DOHH2 (cell line): ENCODE data around the gene ASMTL.

ENCODE experiments used
- H3F3A ChIP-seq: fragments of 200-600 bp; sonication (generic), shearing (Covaris generic); 2 replicates; pipeline ENCODE4 v1.6.0; 2016; ENCODE audit warnings: antibody characterized with exemption, mild to moderate bottlenecking; ENCODE audit not compliant: control insufficient read depth, insufficient read depth
- H3K27ac ChIP-seq: fragments of 200-600 bp; sonication (generic); 2 replicates; pipeline ENCODE4 v1.5.1; 2014; ENCODE audit warnings: low read depth, mild to moderate bottlenecking, low read length, moderate library complexity
- H3K27me3 ChIP-seq: fragments of 200-600 bp; sonication (generic); 2 replicates; pipeline ENCODE4 v1.6.1; 2014; ENCODE audit warnings: mild to moderate bottlenecking, low read length, mixed read lengths; ENCODE audit not compliant: control insufficient read depth
- H3K36me3 ChIP-seq: fragments of 200-600 bp; sonication (generic); 2 replicates; pipeline ENCODE4 v1.6.1; 2014; ENCODE audit warnings: mild to moderate bottlenecking, low read length, moderate library complexity, mixed read lengths; ENCODE audit not compliant: control insufficient read depth
- H3K4me1 ChIP-seq: fragments of 200-600 bp; sonication (generic); 2 replicates; pipeline ENCODE4 v1.6.1; 2014; ENCODE audit warnings: mild to moderate bottlenecking, low read length, mixed read lengths; ENCODE audit not compliant: control insufficient read depth
- H3K4me2 ChIP-seq: fragments of 200-600 bp; sonication (generic); 2 replicates; pipeline ENCODE4 v1.6.0; 2014; ENCODE audit warnings: mild to moderate bottlenecking, low read length, moderate library complexity
- H3K4me3 ChIP-seq: fragments of 200-600 bp; sonication (generic); 2 replicates; pipeline ENCODE4 v1.5.1; 2014; ENCODE audit warnings: mild to moderate bottlenecking, low read length, mixed read lengths
- H3K79me2 ChIP-seq: fragments of 200-600 bp; sonication (generic); 2 replicates; pipeline ENCODE4 v1.6.1; 2014; ENCODE audit warnings: mild to moderate bottlenecking, low read length, mixed read lengths; ENCODE audit not compliant: control insufficient read depth
- H3K9me2 ChIP-seq: fragments of 200-600 bp; sonication (generic); replicated peaks from 2 replicates; pipeline ENCODE4 v1.6.1; 2014; ENCODE audit warnings: mild to moderate bottlenecking, low read length, mixed read lengths; ENCODE audit not compliant: control insufficient read depth
- H3K9me3 ChIP-seq: fragments of 200-600 bp; sonication (generic); 2 replicates; pipeline ENCODE4 v1.6.1; 2014; ENCODE audit warnings: antibody characterized with exemption, low read length, mixed read lengths; ENCODE audit not compliant: control insufficient read depth, insufficient read depth
- H4K20me1 ChIP-seq: fragments of 200-600 bp; sonication (generic); 2 replicates; pipeline ENCODE4 v1.6.0; 2014; ENCODE audit warnings: low read depth, mild to moderate bottlenecking, antibody characterized with exemption, low read length, moderate library complexity; ENCODE audit not compliant: control insufficient read depth, insufficient read depth
- EZH2phosphoT487 ChIP-seq: fragments of 200-600 bp; sonication (generic); IDR thresholded peaks from 2 replicates; pipeline ENCODE4 v1.6.1; 2017; ENCODE audit warnings: borderline replicate concordance, mild to moderate bottlenecking, antibody characterized with exemption, low read length, moderate library complexity, mixed read lengths
- TF ChIP-seq, protein P1 (sequence below): fragments of 200-600 bp; sonication (generic); IDR thresholded peaks from one replicate; pipeline ENCODE4 v1.5.1; 2014; ENCODE audit warnings: antibody characterized with exemption, mild to moderate bottlenecking, low read depth, low read length; ENCODE audit not compliant: poor library complexity, severe bottlenecking

Gene ASMTL, protein sequence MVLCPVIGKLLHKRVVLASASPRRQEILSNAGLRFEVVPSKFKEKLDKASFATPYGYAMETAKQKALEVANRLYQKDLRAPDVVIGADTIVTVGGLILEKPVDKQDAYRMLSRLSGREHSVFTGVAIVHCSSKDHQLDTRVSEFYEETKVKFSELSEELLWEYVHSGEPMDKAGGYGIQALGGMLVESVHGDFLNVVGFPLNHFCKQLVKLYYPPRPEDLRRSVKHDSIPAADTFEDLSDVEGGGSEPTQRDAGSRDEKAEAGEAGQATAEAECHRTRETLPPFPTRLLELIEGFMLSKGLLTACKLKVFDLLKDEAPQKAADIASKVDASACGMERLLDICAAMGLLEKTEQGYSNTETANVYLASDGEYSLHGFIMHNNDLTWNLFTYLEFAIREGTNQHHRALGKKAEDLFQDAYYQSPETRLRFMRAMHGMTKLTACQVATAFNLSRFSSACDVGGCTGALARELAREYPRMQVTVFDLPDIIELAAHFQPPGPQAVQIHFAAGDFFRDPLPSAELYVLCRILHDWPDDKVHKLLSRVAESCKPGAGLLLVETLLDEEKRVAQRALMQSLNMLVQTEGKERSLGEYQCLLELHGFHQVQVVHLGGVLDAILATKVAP

DNA sequence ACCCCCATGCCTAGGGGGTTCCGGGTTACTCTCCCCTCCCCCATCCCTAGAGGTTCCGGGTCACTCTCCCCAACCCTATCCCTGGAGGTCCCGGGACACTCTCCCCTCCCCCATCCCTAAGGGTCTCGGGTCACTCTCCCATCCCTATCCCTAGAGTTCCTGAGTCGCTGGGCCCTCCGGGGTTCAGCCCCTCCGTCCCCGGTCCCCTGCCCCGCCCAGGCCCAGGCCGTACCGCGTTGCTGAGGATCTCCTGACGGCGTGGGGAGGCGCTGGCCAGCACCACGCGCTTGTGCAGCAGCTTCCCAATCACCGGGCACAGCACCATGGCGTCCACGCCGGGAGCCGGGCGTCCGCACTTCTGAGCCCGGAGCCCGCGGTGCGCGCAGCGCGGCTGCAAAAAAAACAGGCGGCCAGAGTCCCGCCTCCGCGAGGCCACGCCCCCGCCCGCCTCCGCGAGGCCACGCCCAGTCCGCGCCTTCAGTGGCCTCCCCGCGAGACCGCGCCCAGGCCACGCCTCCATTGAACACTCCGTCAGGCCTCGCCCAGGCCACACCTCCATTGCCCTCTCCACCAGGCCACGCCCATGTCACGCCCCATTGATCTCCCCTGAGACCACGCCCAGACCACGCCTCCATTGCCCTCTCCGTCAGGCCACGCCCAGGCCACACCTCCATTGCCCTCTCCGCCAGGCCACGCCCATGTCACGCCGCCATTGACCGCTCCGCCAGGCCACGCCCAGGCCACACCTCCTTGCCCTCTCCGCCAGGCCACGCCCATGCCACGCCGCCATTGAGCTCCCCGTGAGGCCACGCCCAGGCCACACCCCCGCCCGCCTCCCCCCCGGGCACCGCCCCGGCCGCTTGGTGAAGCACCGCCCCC is at the start of gene ASMTL:
Gene ASMTL, minus strand, starts transcription at position 394 of the 879 bp plus-strand sequence. Its CDS starts 69 bp downstream, at position 325.
- peaks cover 12% of the 10 kb centered on the region for H3F3A ChIP-seq
- H3K27ac ChIP-seq = peak within 1 kb of the TSS; percentile 68
- peaks cover 49% of the 10 kb centered on the region for H3K79me2 ChIP-seq
- no peak for TF ChIP-seq EZH2phosphoT487
- TF ChIP-seq, protein P1, sequence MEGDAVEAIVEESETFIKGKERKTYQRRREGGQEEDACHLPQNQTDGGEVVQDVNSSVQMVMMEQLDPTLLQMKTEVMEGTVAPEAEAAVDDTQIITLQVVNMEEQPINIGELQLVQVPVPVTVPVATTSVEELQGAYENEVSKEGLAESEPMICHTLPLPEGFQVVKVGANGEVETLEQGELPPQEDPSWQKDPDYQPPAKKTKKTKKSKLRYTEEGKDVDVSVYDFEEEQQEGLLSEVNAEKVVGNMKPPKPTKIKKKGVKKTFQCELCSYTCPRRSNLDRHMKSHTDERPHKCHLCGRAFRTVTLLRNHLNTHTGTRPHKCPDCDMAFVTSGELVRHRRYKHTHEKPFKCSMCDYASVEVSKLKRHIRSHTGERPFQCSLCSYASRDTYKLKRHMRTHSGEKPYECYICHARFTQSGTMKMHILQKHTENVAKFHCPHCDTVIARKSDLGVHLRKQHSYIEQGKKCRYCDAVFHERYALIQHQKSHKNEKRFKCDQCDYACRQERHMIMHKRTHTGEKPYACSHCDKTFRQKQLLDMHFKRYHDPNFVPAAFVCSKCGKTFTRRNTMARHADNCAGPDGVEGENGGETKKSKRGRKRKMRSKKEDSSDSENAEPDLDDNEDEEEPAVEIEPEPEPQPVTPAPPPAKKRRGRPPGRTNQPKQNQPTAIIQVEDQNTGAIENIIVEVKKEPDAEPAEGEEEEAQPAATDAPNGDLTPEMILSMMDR = no peak
- H3K4me3 ChIP-seq = peak within 1 kb of the TSS; percentile 94
- H4K20me1 ChIP-seq = no peaks in the 10 kb centered on the region
- H3K36me3 ChIP-seq = peaks cover 26% of the 10 kb centered on the region
- H3K4me1 ChIP-seq = peaks cover 55% of the 10 kb centered on the region
- peaks cover 17% of the 10 kb centered on the region; the same call in 1 of the 2 replicates for H3K9me3 ChIP-seq
- H3K27me3 ChIP-seq = no peaks in the 10 kb centered on the region
- peak within 1 kb of the TSS; percentile 80 for H3K4me2 ChIP-seq
- no peaks in the 10 kb centered on the region for H3K9me2 ChIP-seq

DNA sequence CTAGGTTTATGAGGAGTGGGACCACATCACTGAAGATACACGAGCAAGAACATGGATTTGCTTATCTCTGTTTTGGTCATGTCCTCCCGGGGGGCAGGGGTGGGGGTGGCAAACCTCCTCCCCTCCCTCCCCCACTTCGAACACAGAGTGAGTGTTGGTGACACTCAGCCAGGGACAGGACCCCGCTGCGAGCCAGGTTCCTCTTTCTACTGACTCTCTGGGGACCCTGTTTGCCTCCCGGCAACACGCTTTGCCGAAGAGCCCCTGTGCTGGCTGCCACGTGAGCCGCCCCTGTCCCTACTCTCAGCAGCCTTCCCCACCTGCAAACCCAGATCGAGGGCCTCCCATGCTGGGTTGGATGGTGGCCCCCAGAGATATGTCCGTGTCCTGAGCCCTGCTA is 49.5 kb upstream of the ASMTL start:
- peaks cover 98% of the 10 kb centered on the region for H3K4me1 ChIP-seq
- H3K79me2 ChIP-seq = peaks cover 77% of the 10 kb centered on the region
- no peaks in the 10 kb centered on the region for H4K20me1 ChIP-seq
- H3K4me2 ChIP-seq = peak overlapping the region; percentile 65
- H3K9me3 ChIP-seq = no peaks in the 10 kb centered on the region
- no peaks in the 10 kb centered on the region for H3K27me3 ChIP-seq
- H3K36me3 ChIP-seq = peaks cover 75% of the 10 kb centered on the region
- no peaks in the 10 kb centered on the region for H3K9me2 ChIP-seq
- peaks cover 59% of the 10 kb centered on the region for H3F3A ChIP-seq
- TF ChIP-seq EZH2phosphoT487 = no peak
- TF ChIP-seq, protein P1 = no peak
- peak overlapping the region; percentile 45 for H3K4me3 ChIP-seq
- H3K27ac ChIP-seq = peak overlapping the region; percentile 99

DNA sequence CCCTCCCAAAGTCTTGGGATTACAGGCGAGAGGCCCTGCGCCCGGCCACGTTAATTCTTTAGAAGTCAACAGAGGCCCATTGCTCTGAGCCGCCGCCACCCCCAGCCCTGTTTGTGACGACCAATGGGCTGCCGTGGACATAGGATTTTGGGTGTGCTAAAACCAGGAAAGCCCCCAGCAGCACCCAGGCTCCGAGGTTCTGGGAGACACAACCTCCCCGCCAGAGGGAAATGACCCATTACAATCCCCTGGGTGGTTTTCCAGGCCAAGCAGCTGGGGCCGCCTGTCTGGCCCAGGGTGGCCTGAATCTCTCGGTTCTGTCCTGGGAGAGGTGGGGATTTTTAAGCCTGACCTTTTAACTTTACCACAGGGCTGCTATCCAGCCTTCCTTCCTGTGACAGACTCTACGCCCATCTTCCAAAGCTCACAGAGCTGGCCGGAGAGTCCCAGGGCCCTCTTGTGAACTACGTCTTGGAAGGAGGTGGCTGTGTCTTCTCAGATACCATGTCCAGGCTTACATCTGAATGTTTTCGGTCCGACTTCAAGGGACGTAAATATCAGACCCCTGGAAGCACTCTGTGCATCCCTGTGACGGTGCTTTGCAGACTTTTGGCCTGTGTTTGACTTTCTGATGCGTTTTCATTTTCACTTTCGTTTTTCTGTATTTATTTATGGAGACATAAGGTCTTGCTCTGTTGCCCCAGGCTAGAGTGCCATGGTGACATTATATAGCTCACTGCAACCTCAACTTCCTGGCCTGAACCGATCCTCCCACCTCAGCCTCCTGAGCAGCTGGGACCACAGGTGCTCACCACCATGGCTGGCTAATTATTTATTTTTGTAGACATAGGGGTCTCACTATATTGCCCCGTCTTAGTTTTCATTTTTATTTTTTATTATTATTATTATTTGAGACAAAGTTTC is 48.3 kb upstream of the ASMTL start:
- peak overlapping the region; percentile 99 for H3K27ac ChIP-seq

More for the DNA sequence above, 48.3 kb upstream of the ASMTL start:
- Histone ChIP-seq H3K9me3 (no peaks in the 10 kb centered on the region), H3K27me3 (no peaks in the 10 kb centered on the region), H3K9me2 (no peaks in the 10 kb centered on the region), H3K4me3 (peak overlapping the region; percentile 70), H4K20me1 (no peaks in the 10 kb centered on the region), H3F3A (peaks cover 58% of the 10 kb centered on the region), H3K4me1 (peaks cover 98% of the 10 kb centered on the region), H3K4me2 (peak overlapping the region; percentile 97), H3K79me2 (peaks cover 78% of the 10 kb centered on the region), H3K36me3 (peaks cover 73% of the 10 kb centered on the region)
- TF ChIP-seq, protein P1 = no peak
- no peak for TF ChIP-seq EZH2phosphoT487
